GM21717 (cell line): ENCODE results near the gene CELA2B.

Source experiments
- ATAC-seq: cut with Tn5 transposase; IDR thresholded peaks from one replicate; pipeline ENCODE4 v1.9.1; 2021; ENCODE audit warnings: mild to moderate bottlenecking, moderate library complexity; ENCODE audit not compliant: unreplicated experiment

CELA2B gene

GRCh38 chr1:15524021-15524282 lies 48.0 kb downstream of the CELA2B start, which contains the start of gene CASP9:
CASP9 (minus strand) TSS chr1:15524215; CDS start chr1:15524200, 15 bp downstream.
- no peak for ATAC-seq

GRCh38 chr1:15524283-15525049 lies 48.6 kb downstream of the CELA2B start:
- peak; percentile 37 for ATAC-seq

GRCh38 chr1:15525050-15526020 lies 49.4 kb downstream of the CELA2B start:
- ATAC-seq, result peak; percentile 0

GRCh38 chr1:15526021-15526489 lies 50.2 kb downstream of the CELA2B start:
- no peak for ATAC-seq

GRCh38 chr1:15526490-15527339 lies 50.8 kb downstream of the CELA2B start, which contains the start of gene DNAJC16:
DNAJC16 (plus strand) TSS chr1:15526848; CDS start chr1:15529106, 2,258 bp downstream.
- peak; percentile 45 for ATAC-seq

- no peak for ATAC-seq
Measured at GRCh38 chr1:15531003-15531402, 55.1 kb downstream of the CELA2B start.

GRCh38 chr1:15531682-15532081 lies 55.8 kb downstream of the CELA2B start:
- no peak for ATAC-seq

- no peak for ATAC-seq
Measured at GRCh38 chr1:15538771-15539170, 62.9 kb downstream of the CELA2B start.

GRCh38 chr1:15540186-15540585 lies 64.3 kb downstream of the CELA2B start:
- ATAC-seq, result no peak
